Subcutaneous abdominal adipose tissue (tissue), 5 donors: ENCODE results near the gene SLC35F2.
A peak's percentile ranks its signal among the peaks of the same experiment; 100 is the strongest.
"Not testable (repeated sequence)": the region's sequence is repeated elsewhere in the genome, so short reads cannot be mapped to it uniquely, and the experiment has no call there.

Experiments used
- H3K27ac ChIP-seq: one replicate; pipeline ENCODE4 v1.7.0; 2013; ENCODE audit warnings: low read depth, mild to moderate bottlenecking, inconsistent platforms, low read length, moderate library complexity
- H3K27me3 ChIP-seq, 5 donors: one replicate each; pipeline ENCODE4 v1.7.0; 2013; ENCODE audit warnings: low read length in 5 of 5, inconsistent platforms in 1 of 5; ENCODE audit not compliant: control insufficient read depth in 5 of 5, insufficient read depth in 4 of 5
- H3K36me3 ChIP-seq, 5 donors: one replicate each; pipeline ENCODE4 v1.7.0; 2013; ENCODE audit warnings: low read length in 5 of 5; ENCODE audit not compliant: control insufficient read depth in 5 of 5, insufficient read depth in 5 of 5
- H3K4me1 ChIP-seq, 5 donors: one replicate each; pipeline ENCODE4 v1.7.0; 2013; ENCODE audit warnings: low read length in 5 of 5, mild to moderate bottlenecking in 3 of 5, moderate library complexity in 1 of 5; ENCODE audit not compliant: control insufficient read depth in 5 of 5, insufficient read depth in 5 of 5
- H3K4me3 ChIP-seq, 5 donors: one replicate each; pipeline ENCODE4 v1.7.0; 2013; ENCODE audit warnings: low read length in 5 of 5, low read depth in 1 of 5
- H3K9ac ChIP-seq, 5 donors: one replicate each; pipeline ENCODE4 v1.7.0; 2013; ENCODE audit warnings: low read length in 5 of 5, mild to moderate bottlenecking in 4 of 5, moderate library complexity in 3 of 5
- H3K9me3 ChIP-seq, 5 donors: one replicate each; pipeline ENCODE4 v1.7.0; 2013; ENCODE audit warnings: low read length in 5 of 5; ENCODE audit not compliant: control insufficient read depth in 5 of 5
- donor health status: healthy.
- donor health status: healthy.
- donor health status: healthy.
- donor health status: healthy.
- donor health status: healthy.

Gene SLC35F2

GRCh38 chr11:107858217-107859070 is at the start of gene SLC35F2:
Gene SLC35F2 (minus strand): TSS chr11:107858787. CDS start chr11:107858767, 20 bp downstream.
- peak within 1 kb of the TSS; percentile 60 for H3K27ac ChIP-seq
- H3K9ac ChIP-seq: peak within 1 kb of the TSS; percentile 32 to 87 (median 76)
- H3K4me1 ChIP-seq: peaks cover 2 to 26% (median 21%) of the 10 kb centered on the region in 5 donors
- peaks cover 0 to 6% (median 0%) of the 10 kb centered on the region in 5 donors for H3K27me3 ChIP-seq
- H3K36me3 ChIP-seq: no peaks in the 10 kb centered on the region
- no peaks in the 10 kb centered on the region for H3K9me3 ChIP-seq
- H3K4me3 ChIP-seq: peak within 1 kb of the TSS; percentile 61 to 84 (median 81)

DNA sequence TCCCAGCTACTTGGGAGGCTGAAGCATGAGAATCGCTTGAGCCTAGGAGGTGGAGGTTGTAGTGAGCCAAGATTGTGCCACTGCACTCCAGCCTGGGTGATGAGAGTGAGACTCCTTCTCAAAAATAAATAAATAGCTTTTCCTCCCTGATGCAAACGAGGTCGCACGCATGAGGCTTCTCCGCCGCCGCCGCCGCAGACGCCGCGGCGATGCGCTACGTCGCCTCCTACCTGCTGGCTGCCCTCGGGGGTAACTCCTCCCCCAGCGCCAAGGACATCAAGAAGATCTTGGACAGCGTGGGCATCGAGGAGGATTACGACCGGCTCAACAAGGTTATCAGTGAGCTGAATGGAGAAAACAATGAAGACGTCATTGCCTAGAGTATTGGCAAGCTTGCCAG is 49.6 kb upstream of the SLC35F2 start:
- H3K27ac ChIP-seq: no peak overlapping the region
- H3K9ac ChIP-seq: no peak overlapping the region
- peaks cover 0 to 4% (median 0%) of the 10 kb centered on the region in 5 donors for H3K27me3 ChIP-seq
- no peak overlapping the region for H3K4me3 ChIP-seq
- no peaks in the 10 kb centered on the region for H3K36me3 ChIP-seq
- no peaks in the 10 kb centered on the region for H3K4me1 ChIP-seq
- no peaks in the 10 kb centered on the region for H3K9me3 ChIP-seq

DNA sequence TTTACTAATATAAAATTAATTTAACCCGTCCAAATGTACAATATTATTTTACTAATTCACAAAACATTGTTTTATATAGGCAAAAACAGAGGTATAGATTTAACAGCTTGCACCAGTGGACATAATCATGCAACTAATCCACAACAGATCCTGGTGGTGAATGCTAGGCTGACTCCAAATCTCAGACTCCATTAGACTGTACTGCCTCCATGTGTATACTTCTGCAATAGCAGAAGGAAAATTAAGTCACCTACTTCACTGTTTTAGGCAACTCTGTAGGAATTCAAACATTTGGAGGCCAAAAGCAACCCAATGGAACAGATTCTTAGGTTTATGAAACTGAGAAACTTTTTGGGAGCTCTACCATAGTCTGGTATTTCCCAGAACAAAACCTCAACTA is 39.7 kb upstream of the SLC35F2 start:
- Histone ChIP-seq H3K4me3 (no peak overlapping the region), H3K9ac (no peak overlapping the region), H3K4me1 (no peaks in the 10 kb centered on the region), H3K36me3 (no peaks in the 10 kb centered on the region), H3K9me3 (no peaks in the 10 kb centered on the region), H3K27ac (no peak overlapping the region), H3K27me3 (no peaks in the 10 kb centered on the region)

DNA sequence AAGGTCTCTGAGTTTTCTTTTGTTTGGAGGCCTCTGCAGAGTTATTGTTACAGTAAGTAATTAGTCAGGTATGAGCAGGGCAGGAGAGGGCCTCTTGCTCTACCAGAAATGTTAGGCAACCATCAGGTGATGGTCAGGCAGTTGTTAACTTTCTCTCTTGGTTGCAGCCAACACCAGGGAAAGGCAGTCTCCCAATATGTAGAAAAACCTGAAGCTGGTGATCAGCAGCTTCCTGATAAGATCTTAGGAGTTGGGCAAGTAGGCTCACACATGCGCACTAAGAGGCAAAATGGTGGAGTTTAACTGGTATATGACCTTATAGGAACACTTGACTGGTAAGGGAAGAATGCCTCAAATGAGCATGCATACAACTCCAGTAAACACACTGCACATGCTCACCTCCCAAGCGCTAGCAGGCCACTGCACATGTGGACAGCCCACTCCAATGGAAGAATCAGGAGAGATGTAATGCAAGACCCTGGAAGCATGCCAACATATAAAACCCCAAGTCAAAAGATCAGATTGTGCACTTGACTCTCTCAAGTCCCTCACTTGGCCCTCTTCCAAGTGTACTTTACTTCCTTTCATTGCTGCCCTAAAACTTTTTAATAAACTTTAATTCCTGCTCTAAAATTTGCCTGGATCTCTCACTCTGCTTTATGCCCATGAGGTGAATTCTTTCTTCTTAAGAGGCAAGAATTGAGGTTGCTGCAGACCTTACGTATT is 23.7 kb upstream of the SLC35F2 start:
- no peaks in the 10 kb centered on the region for H3K36me3 ChIP-seq
- peaks cover 0 to 4% (median 0%) of the 10 kb centered on the region in 5 donors for H3K9me3 ChIP-seq
- no peak overlapping the region for H3K9ac ChIP-seq
- H3K27ac ChIP-seq: no peak overlapping the region
- no peak overlapping the region for H3K4me3 ChIP-seq
- no peaks in the 10 kb centered on the region for H3K4me1 ChIP-seq
- no peaks in the 10 kb centered on the region for H3K27me3 ChIP-seq

DNA sequence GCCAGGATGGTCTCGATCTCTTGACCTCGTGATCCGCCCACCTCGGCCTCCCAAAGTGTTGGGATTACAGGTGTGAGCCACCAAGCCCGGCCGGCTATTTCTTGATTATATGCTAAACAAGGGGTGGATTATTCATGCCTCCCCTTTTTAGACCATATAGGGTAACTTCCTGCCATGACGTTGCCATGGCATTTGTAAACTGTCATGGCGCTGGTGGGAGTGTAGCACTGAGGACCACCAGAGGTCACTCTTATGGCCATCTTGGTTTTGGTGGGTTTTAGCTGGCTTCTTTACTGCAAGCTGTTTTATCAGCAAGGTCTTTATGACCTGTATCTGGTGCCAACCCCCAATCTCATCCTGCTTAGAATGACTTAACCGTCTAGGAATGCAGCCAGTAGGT is 22.9 kb upstream of the SLC35F2 start:
- not testable (repeated sequence) for H3K4me1 ChIP-seq, H3K9me3 ChIP-seq, H3K27ac ChIP-seq, H3K36me3 ChIP-seq, H3K4me3 ChIP-seq, H3K9ac ChIP-seq, H3K27me3 ChIP-seq

DNA sequence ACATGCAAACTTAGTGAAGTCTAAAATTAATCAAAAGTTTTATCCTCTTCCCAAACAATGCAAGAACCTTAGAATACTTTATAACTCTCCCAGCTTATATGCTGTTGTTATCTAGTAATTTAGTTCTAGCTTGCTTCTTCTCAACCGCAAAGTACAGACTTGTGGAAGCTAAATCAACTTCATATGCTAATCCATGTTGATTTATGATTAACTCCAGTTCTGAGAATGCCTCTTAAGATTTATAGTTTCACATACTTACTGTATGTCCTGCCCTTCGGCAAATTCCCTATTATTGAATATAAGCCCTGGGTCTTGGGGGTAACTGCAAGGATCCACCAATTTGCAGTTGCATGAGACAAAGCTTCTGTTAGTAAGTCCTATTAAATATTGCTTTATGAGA is 17.6 kb upstream of the SLC35F2 start:
- no peak overlapping the region for H3K27ac ChIP-seq
- H3K36me3 ChIP-seq: no peaks in the 10 kb centered on the region
- H3K4me3 ChIP-seq: no peak overlapping the region
- H3K27me3 ChIP-seq: no peaks in the 10 kb centered on the region
- H3K9ac ChIP-seq: no peak overlapping the region
- H3K4me1 ChIP-seq: no peaks in the 10 kb centered on the region
- peaks cover 0 to 2% (median 0%) of the 10 kb centered on the region in 5 donors for H3K9me3 ChIP-seq

GRCh38 chr11:107864591-107864990 is 6.0 kb upstream of the SLC35F2 start:
- Histone ChIP-seq H3K36me3 (no peaks in the 10 kb centered on the region), H3K4me3 (no peak overlapping the region), H3K27ac (no peak overlapping the region), H3K4me1 (peaks cover 0 to 6% (median 5%) of the 10 kb centered on the region in 5 donors), H3K9ac (no peak overlapping the region), H3K9me3 (no peaks in the 10 kb centered on the region), H3K27me3 (no peaks in the 10 kb centered on the region)

DNA sequence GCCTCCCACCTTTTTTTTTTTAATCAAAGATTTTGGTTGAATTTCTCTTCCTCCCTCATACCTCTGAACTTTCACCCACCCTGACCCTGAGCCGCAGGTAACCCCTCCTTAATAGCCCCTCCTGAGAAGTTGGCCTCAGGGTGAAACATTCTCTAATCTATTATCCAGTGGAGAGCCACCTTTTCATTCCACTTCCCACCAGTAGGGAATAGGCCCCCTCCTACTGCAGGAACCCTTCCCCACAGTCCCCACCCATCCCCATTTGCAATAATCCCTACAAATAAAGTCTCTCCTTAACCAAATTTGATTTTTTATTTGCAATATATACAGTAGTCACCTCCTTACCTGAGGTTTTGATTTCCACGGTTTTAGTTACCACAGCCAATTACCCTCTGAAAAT is 2.1 kb upstream of the SLC35F2 start:
- H3K9ac ChIP-seq: no peak overlapping the region

DNA sequence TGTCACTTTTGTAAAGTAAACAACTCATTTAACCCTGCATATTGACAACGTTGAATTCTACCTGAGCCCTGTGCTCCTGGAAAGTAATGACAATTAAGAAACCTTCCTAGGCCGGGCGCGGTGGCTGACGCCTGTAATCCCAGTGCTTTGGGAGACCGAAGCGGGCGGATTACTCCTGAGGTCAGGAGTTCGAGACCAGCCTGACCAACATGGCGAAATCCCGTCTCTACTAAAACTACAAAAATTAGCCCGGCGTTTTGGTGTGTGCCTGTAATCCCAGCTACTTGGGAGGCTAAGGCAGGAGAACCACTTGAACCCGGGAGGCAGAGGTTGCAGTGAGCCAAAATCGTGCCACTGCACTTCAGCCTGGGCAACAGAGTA is 1.6 kb upstream of the SLC35F2 start:
- not testable (repeated sequence) for H3K9ac ChIP-seq, H3K36me3 ChIP-seq, H3K4me3 ChIP-seq, H3K27ac ChIP-seq, H3K27me3 ChIP-seq, H3K9me3 ChIP-seq
- peaks cover 2 to 26% (median 21%) of the 10 kb centered on the region in 5 donors for H3K4me1 ChIP-seq

More for the DNA sequence above, 2.1 kb upstream of the SLC35F2 start:
- Histone ChIP-seq H3K4me1 (peaks cover 2 to 26% (median 21%) of the 10 kb centered on the region in 5 donors), H3K27ac (no peak overlapping the region), H3K27me3 (peaks cover 0 to 6% (median 0%) of the 10 kb centered on the region in 5 donors), H3K9me3 (no peaks in the 10 kb centered on the region), H3K4me3 (no peak overlapping the region), H3K36me3 (no peaks in the 10 kb centered on the region)
